ENCODE results near the gene RGMB. TPM values are rescaled to one million over a fixed set of nuclear protein-coding genes. Genes with fewer than 3 reads are reported as not detected.

Gene RGMB
- total RNA-seq, 1 experiment from 2014 or later: 16.4 TPM

DNA sequence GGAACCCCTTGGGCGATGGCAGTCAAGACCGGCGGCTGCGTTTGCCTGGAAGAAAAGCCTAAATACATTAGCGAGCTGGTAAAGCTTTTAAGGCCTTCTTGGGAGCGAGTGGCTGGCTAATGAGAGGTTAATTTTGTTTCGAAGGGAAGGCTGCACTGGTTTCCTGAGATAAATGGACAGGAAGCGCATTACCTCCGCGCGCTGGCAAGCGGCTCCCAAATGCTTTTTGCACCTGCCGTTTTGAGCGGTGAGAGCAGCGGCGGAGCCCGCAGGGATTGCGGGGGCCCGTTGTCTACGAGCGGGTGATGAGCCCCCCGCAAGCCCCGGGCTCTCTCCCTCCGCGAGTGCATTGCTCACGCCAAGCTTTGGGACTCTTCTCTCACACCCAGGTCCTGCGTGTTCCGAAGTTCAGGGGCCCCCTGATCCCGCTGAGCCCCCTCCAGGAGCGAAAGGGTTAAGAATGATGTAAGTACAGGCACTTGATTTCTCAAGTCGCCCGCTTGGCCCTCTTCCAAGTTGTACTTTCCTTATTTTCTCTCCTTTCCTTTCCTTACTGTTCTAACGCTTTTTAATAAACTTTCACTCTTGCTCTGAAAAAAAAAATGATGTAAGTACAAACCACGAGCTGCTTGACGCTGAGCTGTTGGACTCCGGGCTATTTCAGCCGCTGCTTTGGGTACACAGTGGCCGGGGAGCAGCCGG is 3.1 kb upstream of the RGMB start:
- peak overlapping the region; percentile 82 for H3K27ac Mint-ChIP-seq (ENCODE audit: unreplicated experiment)
- peaks cover 28% of the 10 kb centered on the region for H3K36me3 Mint-ChIP-seq (ENCODE audit: insufficient read depth, unreplicated experiment)
- no peaks in the 10 kb centered on the region for H3K9me3 Mint-ChIP-seq (ENCODE audit: unreplicated experiment)
- Histone ChIP-seq H3K4me1 (peaks cover 8% of the 10 kb centered on the region), H3K4me3 (ENCODE audit: low read depth, low read length) (peak overlapping the region; percentile 46), H3K9me3 (no peaks in the 10 kb centered on the region), H3K27me3 (replicated peaks; ENCODE audit: control insufficient read depth, insufficient read depth, low read length) (no peaks in the 10 kb centered on the region; the same call in 1 of the 2 replicates), H3K36me3 (ENCODE audit: control insufficient read depth, insufficient read depth, low read length) (no peaks in the 10 kb centered on the region)
- peak overlapping the region; percentile 82 for H3K4me3 Mint-ChIP-seq (ENCODE audit: unreplicated experiment)
- intact Hi-C loops (cut with micrococcal nuclease; ENCODE audit: unreplicated experiment): loop anchor here (2.0 to 10.0 kb wide), 5 partner anchors 262 to 1588 kb away; partner anchors contain the start of gene RIOK2
- DNase-seq: peak in 1 of 2 experiments; percentile 46
- no peak for TF ChIP-seq CTCF (IDR thresholded peaks at IDR 0.05; ENCODE audit: insufficient read depth in 1 of 2, low read depth in 1 of 2, low read length in 1 of 2, severe bottlenecking in 1 of 2, unreplicated experiment in 1 of 2)
- H3K4me1 Mint-ChIP-seq (ENCODE audit: low read depth, unreplicated experiment): peaks cover 9% of the 10 kb centered on the region
- POLR2A ChIA-PET: no interaction called here
- BruUV-seq (replicated peaks): no TSS peak
- CTCF ChIA-PET: interaction anchor here (0.6 to 2.4 kb wide), 4 partner anchors 9 to 1236 kb away, joined by 3 to 20 read pairs (median 3); no protein-coding TSS in a partner anchor
- H3K27me3 Mint-ChIP-seq (ENCODE audit: insufficient read depth, unreplicated experiment): no peaks in the 10 kb centered on the region

DNA sequence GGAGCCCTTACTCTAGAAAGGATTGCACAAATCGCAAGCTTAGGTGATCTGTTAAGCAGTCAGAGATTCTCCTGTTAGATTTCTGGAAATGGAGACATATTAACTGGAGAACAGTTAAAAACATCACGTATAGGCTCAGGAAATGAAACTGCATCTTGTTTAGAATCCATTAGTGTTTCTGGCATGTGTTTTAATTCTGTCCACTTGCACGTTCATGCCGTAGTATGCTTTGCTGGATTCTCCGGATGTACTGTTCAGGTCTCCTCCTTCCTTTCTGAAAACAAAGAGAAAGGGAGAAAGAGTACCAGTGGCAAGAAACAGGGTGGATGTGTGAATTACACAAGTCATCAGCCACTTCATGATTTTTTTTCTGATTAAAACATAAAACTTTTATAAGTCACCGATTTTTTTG is 2.5 kb upstream of the RGMB start:
- H3K27me3 ChIP-seq (replicated peaks; ENCODE audit: control insufficient read depth, insufficient read depth, low read length): no peaks in the 10 kb centered on the region; the same call in 1 of the 2 replicates
- H3K4me3 ChIP-seq (ENCODE audit: low read depth, low read length): peak overlapping the region; percentile 46
- intact Hi-C loops (cut with micrococcal nuclease; ENCODE audit: unreplicated experiment): loop anchor here (2.0 to 10.0 kb wide), 5 partner anchors 262 to 1589 kb away; partner anchors contain the start of gene RIOK2
- DNase-seq: no peak
- peaks cover 28% of the 10 kb centered on the region for H3K36me3 Mint-ChIP-seq (ENCODE audit: insufficient read depth, unreplicated experiment)
- no peak for TF ChIP-seq CTCF (IDR thresholded peaks at IDR 0.05; ENCODE audit: insufficient read depth in 1 of 2, low read depth in 1 of 2, low read length in 1 of 2, severe bottlenecking in 1 of 2, unreplicated experiment in 1 of 2)
- BruUV-seq (replicated peaks): no TSS peak
- peak overlapping the region; percentile 82 for H3K4me3 Mint-ChIP-seq (ENCODE audit: unreplicated experiment)
- CTCF ChIA-PET: interaction anchor here (0.6 to 2.4 kb wide), 3 partner anchors 9 to 1236 kb away, joined by 3 to 20 read pairs (median 3); no protein-coding TSS in a partner anchor
- H3K9me3 Mint-ChIP-seq (ENCODE audit: unreplicated experiment): no peaks in the 10 kb centered on the region
- H3K27ac Mint-ChIP-seq (ENCODE audit: unreplicated experiment): peak overlapping the region; percentile 82
- peaks cover 9% of the 10 kb centered on the region for H3K4me1 Mint-ChIP-seq (ENCODE audit: low read depth, unreplicated experiment)
- H3K4me1 ChIP-seq: peaks cover 14% of the 10 kb centered on the region
- no peaks in the 10 kb centered on the region for H3K9me3 ChIP-seq
- no peaks in the 10 kb centered on the region for H3K27me3 Mint-ChIP-seq (ENCODE audit: insufficient read depth, unreplicated experiment)
- POLR2A ChIA-PET: no interaction called here
- no peaks in the 10 kb centered on the region for H3K36me3 ChIP-seq (ENCODE audit: control insufficient read depth, insufficient read depth, low read length)

GRCh38 chr5:98771382-98772109 is 1.9 kb upstream of the RGMB start:
- no peaks in the 10 kb centered on the region for H3K36me3 ChIP-seq (ENCODE audit: control insufficient read depth, insufficient read depth, low read length)
- BruUV-seq (replicated peaks): no TSS peak
- peak overlapping the region; percentile 46 for H3K4me3 ChIP-seq (ENCODE audit: low read depth, low read length)
- no peaks in the 10 kb centered on the region for H3K9me3 Mint-ChIP-seq (ENCODE audit: unreplicated experiment)
- H3K4me1 Mint-ChIP-seq (ENCODE audit: low read depth, unreplicated experiment): peaks cover 9% of the 10 kb centered on the region
- ChIA-PET CTCF (interaction anchor here (0.9 to 2.4 kb wide), 3 partner anchors 10 to 30 kb away, joined by 3 to 20 read pairs (median 3); no protein-coding TSS in a partner anchor), POLR2A (no interaction called here)
- TF ChIP-seq CTCF (IDR thresholded peaks at IDR 0.05; ENCODE audit: insufficient read depth in 1 of 2, low read depth in 1 of 2, low read length in 1 of 2, severe bottlenecking in 1 of 2, unreplicated experiment in 1 of 2): peak; percentile 89 to 95
- peaks cover 28% of the 10 kb centered on the region for H3K36me3 Mint-ChIP-seq (ENCODE audit: insufficient read depth, unreplicated experiment)
- peak overlapping the region; percentile 82 for H3K4me3 Mint-ChIP-seq (ENCODE audit: unreplicated experiment)
- intact Hi-C loops (cut with micrococcal nuclease; ENCODE audit: unreplicated experiment): loop anchor here (2.0 to 10.0 kb wide), 6 partner anchors 157 to 1589 kb away; partner anchors contain the start of genes CHD1 and RIOK2
- no peaks in the 10 kb centered on the region for H3K9me3 ChIP-seq
- peak overlapping the region; percentile 82 for H3K27ac Mint-ChIP-seq (ENCODE audit: unreplicated experiment)
- H3K27me3 Mint-ChIP-seq (ENCODE audit: insufficient read depth, unreplicated experiment): no peaks in the 10 kb centered on the region
- peaks cover 14% of the 10 kb centered on the region for H3K4me1 ChIP-seq
- DNase-seq: peak; percentile 72 to 83
- H3K27me3 ChIP-seq (replicated peaks; ENCODE audit: control insufficient read depth, insufficient read depth, low read length): no peaks in the 10 kb centered on the region; the same call in 1 of the 2 replicates

Measured in Caco-2 (cell line).